CD14-positive monocyte (primary cell): ENCODE results near the gene OTOG. TPM values are rescaled to one million over a fixed set of nuclear protein-coding genes. Genes with fewer than 3 reads are reported as not detected.

Source experiments
- DNase-seq, 3 donors: peaks; one replicate each; pipeline ENCODE4 v3.0.0-alpha.2; 2011 to 2022
- H2AFZ ChIP-seq: 2 replicates; pipeline ENCODE4 v1.6.0; 2012; ENCODE audit warnings: mild to moderate bottlenecking, low read depth, low read length, inconsistent platforms; ENCODE audit not compliant: insufficient read depth, poor library complexity, severe bottlenecking
- H3K27ac ChIP-seq, 2 donors: 1 replicate in 1 of 2; 2 replicates in 1 of 2; pipeline ENCODE4 v1.5.1; 2012 to 2013; ENCODE audit warnings: low read length in 2 of 2, control low read depth in 1 of 2, inconsistent platforms in 1 of 2, low read depth in 1 of 2, mild to moderate bottlenecking in 1 of 2
- H3K27me3 ChIP-seq, 2 donors: one replicate each; pipeline versions ENCODE4 v1.6.0 to v1.6.1; 2011 to 2013; ENCODE audit warnings: low read length in 2 of 2; ENCODE audit not compliant: control insufficient read depth in 2 of 2, insufficient read depth in 2 of 2
- H3K36me3 ChIP-seq, 2 donors: replicated peaks in 1 of 2; 1 replicate in 1 of 2; 2 replicates in 1 of 2; pipeline versions ENCODE4 v1.5.1 to v1.6.1; 2012 to 2013; ENCODE audit warnings: low read length in 2 of 2, control low read depth in 1 of 2, inconsistent platforms in 1 of 2, mild to moderate bottlenecking in 1 of 2; ENCODE audit not compliant: insufficient read depth in 2 of 2, control insufficient read depth in 1 of 2
- H3K4me1 ChIP-seq, 2 donors: 1 replicate in 1 of 2; 2 replicates in 1 of 2; pipeline versions ENCODE4 v1.5.1 to v1.6.1; 2012 to 2013; ENCODE audit warnings: low read length in 2 of 2, control low read depth in 1 of 2, inconsistent platforms in 1 of 2, mild to moderate bottlenecking in 1 of 2, moderate library complexity in 1 of 2; ENCODE audit not compliant: insufficient read depth in 2 of 2, control insufficient read depth in 1 of 2
- H3K4me2 ChIP-seq: replicated peaks from 2 replicates; pipeline ENCODE3; 2012; ENCODE audit warnings: low read length, moderate library complexity, mild to moderate bottlenecking; ENCODE audit not compliant: poor library complexity, severe bottlenecking; ENCODE audit errors: extremely low read depth
- H3K4me3 ChIP-seq, 3 experiments: fragments of 200-600 bp in 1 of 3; sonication (generic) in 1 of 3; replicated peaks in 1 of 3; 1 replicate in 2 of 3; 2 replicates in 1 of 3; pipeline ENCODE4 v1.5.1; 2011 to 2013; ENCODE audit warnings: low read length in 3 of 3, mild to moderate bottlenecking in 3 of 3, control low read depth in 2 of 3, low read depth in 2 of 3, inconsistent platforms in 1 of 3, moderate library complexity in 1 of 3
- H3K79me2 ChIP-seq: 2 replicates; pipeline ENCODE4 v1.6.0; 2012; ENCODE audit warnings: mild to moderate bottlenecking, control low read depth, inconsistent platforms, low read length, moderate library complexity; ENCODE audit not compliant: insufficient read depth
- H3K9ac ChIP-seq: 2 replicates; pipeline ENCODE4 v1.6.0; 2017; ENCODE audit warnings: low read length, mild to moderate bottlenecking; ENCODE audit not compliant: insufficient read depth, poor library complexity, severe bottlenecking
- H3K9me3 ChIP-seq, 2 donors: replicated peaks in 1 of 2; 1 replicate in 1 of 2; 2 replicates in 1 of 2; pipeline versions ENCODE4 v1.5.1 to v1.6.1; 2012 to 2013; ENCODE audit warnings: low read length in 2 of 2, control low read depth in 1 of 2; ENCODE audit not compliant: control insufficient read depth in 1 of 2, insufficient read depth in 1 of 2
- H4K20me1 ChIP-seq: 2 replicates; pipeline ENCODE4 v1.6.0; 2012; ENCODE audit warnings: mild to moderate bottlenecking, low read length, control low read depth, moderate library complexity; ENCODE audit not compliant: insufficient read depth
- H3K27ac Mint-ChIP-seq, 7 donors: one replicate each; pipeline ENCODE4 v1.8.0; 2020; ENCODE audit warnings: mild to moderate bottlenecking in 7 of 7, mixed read lengths in 7 of 7, moderate library complexity in 6 of 7, inconsistent platforms in 2 of 7
- H3K27me3 Mint-ChIP-seq, 3 donors: one replicate each; pipeline ENCODE4 v1.8.0; 2021 to 2022; ENCODE audit warnings: low read depth in 3 of 3, mild to moderate bottlenecking in 3 of 3, mixed read lengths in 3 of 3, moderate library complexity in 3 of 3, inconsistent platforms in 1 of 3
- H3K36me3 Mint-ChIP-seq, 2 donors: one replicate each; pipeline ENCODE4 v1.8.0; 2020; ENCODE audit warnings: mixed read lengths in 2 of 2, inconsistent platforms in 1 of 2, mild to moderate bottlenecking in 1 of 2
- H3K4me1 Mint-ChIP-seq: one replicate; pipeline ENCODE4 v1.8.0; 2020; ENCODE audit warnings: mild to moderate bottlenecking, mixed read lengths
- H3K4me3 Mint-ChIP-seq, 2 donors: one replicate each; pipeline ENCODE4 v1.8.0; 2020; ENCODE audit warnings: mild to moderate bottlenecking in 2 of 2, mixed read lengths in 2 of 2, moderate library complexity in 1 of 2
- H3K9me3 Mint-ChIP-seq, 7 donors: one replicate each; pipeline ENCODE4 v1.8.0; 2020 to 2022; ENCODE audit warnings: mixed read lengths in 7 of 7, mild to moderate bottlenecking in 6 of 7, moderate library complexity in 6 of 7, inconsistent platforms in 2 of 7
- CTCF ChIP-seq: fragments of 200-600 bp; IDR thresholded peaks from one replicate; pipeline ENCODE4 v1.8.0; 2022; ENCODE audit warnings: antibody characterized with exemption, mild to moderate bottlenecking
- WGBS: methylation state at CpG from one replicate; pipeline ENCODE4 v1.1.5; 2013; ENCODE audit warnings: missing lambda C conversion rate; ENCODE audit not compliant: insufficient coverage; 5-methylcytosine and 5-hydroxymethylcytosine counted together
- intact Hi-C, 2 donors: fragments of 100-400 bp; cut with micrococcal nuclease; formaldehyde crosslinking; loops; one replicate each; pipeline versions ENCODE4 v1.15.0 to v1.15.1; 2023
- polyA plus RNA-seq, 3 donors: library from polyadenylated mRNA; depleted of rRNA in 1 of 3; unstranded in 2 of 3; stranded (reverse) in 1 of 3; fragments of 300-500 nt in 2 of 3; fragments of >200 nt in 1 of 3; fragmentation: Illumina TruSeq in 2 of 3; gene quantifications; 1 replicate in 2 of 3; 2 replicates in 1 of 3; pipeline ENCODE4 v1.2.3, GENCODE V29; 2012 to 2021

OTOG gene
- polyA plus RNA-seq, 3 donors, result not detected

- Histone ChIP-seq H3K9me3 (peaks cover 0 to 3% of the 10 kb centered on the region in 2 donors), H2AFZ (no peak overlapping the region), H3K27me3 (peaks cover 2 to 14% of the 10 kb centered on the region in 2 donors), H3K79me2 (no peaks in the 10 kb centered on the region), H3K36me3 (no peaks in the 10 kb centered on the region), H3K4me3 (no peak overlapping the region), H3K9ac (no peak overlapping the region), H3K27ac (no peak overlapping the region), H4K20me1 (no peaks in the 10 kb centered on the region), H3K4me1 (no peaks in the 10 kb centered on the region), H3K4me2 (no peak overlapping the region)
- Mint-ChIP-seq H3K27me3 (peaks cover 9 to 32% (median 13%) of the 10 kb centered on the region in 3 donors), H3K27ac (no peak overlapping the region), H3K36me3 (no peaks in the 10 kb centered on the region), H3K9me3 (peaks cover 0 to 16% (median 6%) of the 10 kb centered on the region in 7 donors), H3K4me3 (no peak overlapping the region), H3K4me1 (no peaks in the 10 kb centered on the region)
- intact Hi-C loops, result no loop called here
- 83% methylated on average over 5 of the region's 6 CpGs for WGBS
- DNase-seq, result no peak
- no peak for TF ChIP-seq CTCF
These were observed 102.2 kb downstream of the OTOG start for GRCh38 chr11:17649261-17649660.

- Histone ChIP-seq H3K9ac (no peak overlapping the region), H3K4me1 (no peaks in the 10 kb centered on the region), H3K79me2 (no peaks in the 10 kb centered on the region), H3K4me2 (no peak overlapping the region), H2AFZ (no peak overlapping the region), H3K9me3 (peaks cover 0 to 3% of the 10 kb centered on the region in 2 donors), H3K27ac (no peak overlapping the region), H3K36me3 (no peaks in the 10 kb centered on the region), H4K20me1 (no peaks in the 10 kb centered on the region), H3K4me3 (no peak overlapping the region), H3K27me3 (peaks cover 2 to 14% of the 10 kb centered on the region in 2 donors)
- TF ChIP-seq CTCF, result no peak
- intact Hi-C loops, result no loop called here
- Mint-ChIP-seq H3K4me3 (no peak overlapping the region), H3K27me3 (peaks cover 9 to 32% (median 13%) of the 10 kb centered on the region in 3 donors), H3K36me3 (no peaks in the 10 kb centered on the region), H3K27ac (no peak overlapping the region), H3K4me1 (no peaks in the 10 kb centered on the region), H3K9me3 (peaks cover 0 to 18% (median 6%) of the 10 kb centered on the region in 7 donors)
- DNase-seq, result no peak
- 32% methylated on average over 3 of the region's 4 CpGs for WGBS
These were observed 102.6 kb downstream of the OTOG start for GRCh38 chr11:17649696-17650095.
